Measurements from ENCODE around the gene SLC25A11.

Gene SLC25A11

GRCh38 chr17:4966844-4967538 is 27.1 kb upstream of the SLC25A11 start:
- DNase-seq (ENCODE audit: low read depth in 2 of 2) = peak; percentile 87 to 92

DNA sequence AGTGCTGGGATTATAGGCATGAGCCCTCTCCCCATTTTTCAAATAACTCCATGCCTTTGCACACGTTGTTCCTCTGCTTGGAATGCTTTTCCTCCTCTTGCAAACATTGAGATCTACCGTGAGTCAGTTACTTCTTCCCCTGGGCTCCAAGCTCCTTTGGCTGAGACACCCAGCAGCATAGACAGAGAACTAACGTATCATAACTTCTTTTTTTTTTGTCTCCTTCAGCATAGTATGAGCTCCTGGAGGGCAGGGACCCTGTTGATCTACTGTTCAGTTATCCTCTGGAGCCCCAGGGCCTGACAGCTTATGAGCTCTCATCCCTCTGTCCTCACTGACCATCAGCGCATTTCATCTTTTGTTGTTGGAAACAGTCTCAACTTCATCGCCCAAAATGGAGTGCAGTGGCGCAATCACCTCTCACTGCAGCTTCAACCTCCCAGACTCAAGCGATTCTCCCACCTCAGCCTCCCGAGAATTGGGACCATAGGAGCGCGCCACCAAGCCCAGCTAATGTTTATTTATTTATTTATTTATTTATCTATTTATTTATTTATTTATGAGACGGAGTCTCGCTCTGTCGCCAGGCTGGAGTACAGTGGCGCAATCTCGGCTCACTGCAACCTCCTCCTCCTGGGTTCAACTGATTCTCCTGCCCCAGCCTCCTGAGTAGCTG is 25.6 kb upstream of the SLC25A11 start:
- no peak for DNase-seq (ENCODE audit: low read depth in 2 of 2)

- no peak for DNase-seq (ENCODE audit: low read depth in 2 of 2)
These were observed 20.6 kb upstream of the SLC25A11 start for GRCh38 chr17:4960279-4960922.

GRCh38 chr17:4959261-4959965 is 19.6 kb upstream of the SLC25A11 start:
- DNase-seq (ENCODE audit: low read depth in 2 of 2) = no peak

DNA sequence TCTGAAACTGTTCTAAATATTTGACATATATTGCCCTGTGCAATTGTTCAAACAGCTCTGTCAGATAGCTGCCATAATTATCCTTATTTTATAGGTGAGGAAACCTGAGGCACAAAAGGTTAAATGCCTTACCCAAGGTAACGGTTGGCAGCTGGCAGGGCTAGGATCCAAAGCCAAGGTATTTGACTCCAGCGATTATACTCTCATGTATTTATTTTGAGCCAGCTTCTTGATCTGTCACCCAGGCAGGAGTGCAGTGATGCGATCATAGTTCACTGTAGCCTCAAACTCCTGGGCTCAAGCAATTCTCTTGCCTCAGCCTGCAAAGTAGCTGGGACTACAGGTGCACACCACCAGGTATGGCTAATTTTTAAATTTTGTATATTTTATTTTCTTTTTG is 18.3 kb upstream of the SLC25A11 start:
- no peak for DNase-seq (ENCODE audit: low read depth in 2 of 2)

GRCh38 chr17:4956493-4957061 is 16.7 kb upstream of the SLC25A11 start:
- DNase-seq (ENCODE audit: low read depth in 2 of 2) = no peak

DNA sequence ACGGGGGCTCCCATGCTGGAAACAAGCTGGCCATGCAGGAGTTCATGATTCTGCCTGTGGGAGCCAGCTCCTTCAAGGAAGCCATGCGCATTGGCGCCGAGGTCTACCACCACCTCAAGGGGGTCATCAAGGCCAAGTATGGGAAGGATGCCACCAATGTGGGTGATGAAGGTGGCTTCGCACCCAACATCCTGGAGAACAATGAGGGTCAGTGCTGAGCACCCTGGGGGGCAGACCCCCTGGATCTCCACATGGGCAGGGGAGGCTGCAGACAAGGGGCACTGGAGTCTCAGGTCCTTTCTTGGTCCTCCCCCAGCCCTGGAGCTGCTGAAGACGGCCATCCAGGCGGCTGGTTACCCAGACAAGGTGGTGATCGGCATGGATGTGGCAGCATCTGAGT is 15.2 kb upstream of the SLC25A11 start:
- DNase-seq (ENCODE audit: low read depth in 2 of 2) = no peak

DNA sequence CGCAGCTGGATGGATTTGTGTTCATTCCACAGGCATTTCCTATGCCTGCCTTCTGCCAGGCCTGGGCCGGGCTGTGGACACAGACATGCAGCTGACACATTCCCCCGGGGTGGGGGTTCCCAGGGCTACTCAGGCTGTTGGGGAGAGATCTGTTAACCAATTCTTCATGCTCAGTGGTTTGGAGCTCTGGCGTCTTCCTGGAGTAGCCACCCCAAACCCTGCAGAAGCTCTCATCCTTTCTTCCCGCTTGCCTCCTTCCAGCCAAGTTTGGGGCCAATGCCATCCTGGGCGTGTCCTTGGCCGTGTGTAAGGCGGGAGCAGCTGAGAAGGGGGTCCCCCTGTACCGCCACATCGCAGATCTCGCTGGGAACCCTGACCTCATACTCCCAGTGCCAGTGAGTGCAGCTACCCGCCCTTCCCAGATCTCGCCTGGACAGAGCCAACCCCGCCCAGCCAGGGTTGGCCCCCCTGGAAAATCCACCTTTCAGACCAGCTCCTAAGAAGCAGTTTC is 13.7 kb upstream of the SLC25A11 start:
- DNase-seq (ENCODE audit: low read depth in 2 of 2) = no peak

GRCh38 chr17:4951486-4951885 is 11.6 kb upstream of the SLC25A11 start:
- no peak for DNase-seq (ENCODE audit: low read depth in 2 of 2)

DNA sequence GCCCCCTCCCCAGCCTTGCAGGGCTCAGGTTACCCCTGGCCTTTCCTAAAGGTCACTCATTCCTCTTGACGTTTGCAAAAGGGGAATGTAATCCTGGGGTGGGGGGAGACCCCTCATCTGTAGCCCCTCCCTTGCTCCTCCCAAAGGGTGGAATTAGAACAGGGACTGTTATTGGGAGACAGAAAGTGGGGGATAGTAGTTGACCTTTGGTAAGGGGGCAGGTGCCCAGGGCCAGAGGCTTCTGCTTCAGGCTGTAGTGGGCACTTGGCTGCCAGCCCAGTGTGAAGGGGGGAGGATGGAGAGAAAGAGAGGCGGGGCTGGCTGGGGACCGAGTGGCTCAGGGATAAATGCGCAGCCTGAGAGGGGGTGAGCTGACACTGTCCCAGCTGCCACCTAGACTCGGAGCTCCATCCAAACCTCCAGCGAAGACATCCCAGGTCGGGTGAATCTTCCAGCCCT is 10.9 kb upstream of the SLC25A11 start, which contains the start of gene ENO3:
Gene ENO3 (plus strand): TSS at position 374 of the 459 bp plus-strand sequence. CDS start 711 bp downstream, outside the sequence.
- no peak for DNase-seq (ENCODE audit: low read depth in 2 of 2)

DNA sequence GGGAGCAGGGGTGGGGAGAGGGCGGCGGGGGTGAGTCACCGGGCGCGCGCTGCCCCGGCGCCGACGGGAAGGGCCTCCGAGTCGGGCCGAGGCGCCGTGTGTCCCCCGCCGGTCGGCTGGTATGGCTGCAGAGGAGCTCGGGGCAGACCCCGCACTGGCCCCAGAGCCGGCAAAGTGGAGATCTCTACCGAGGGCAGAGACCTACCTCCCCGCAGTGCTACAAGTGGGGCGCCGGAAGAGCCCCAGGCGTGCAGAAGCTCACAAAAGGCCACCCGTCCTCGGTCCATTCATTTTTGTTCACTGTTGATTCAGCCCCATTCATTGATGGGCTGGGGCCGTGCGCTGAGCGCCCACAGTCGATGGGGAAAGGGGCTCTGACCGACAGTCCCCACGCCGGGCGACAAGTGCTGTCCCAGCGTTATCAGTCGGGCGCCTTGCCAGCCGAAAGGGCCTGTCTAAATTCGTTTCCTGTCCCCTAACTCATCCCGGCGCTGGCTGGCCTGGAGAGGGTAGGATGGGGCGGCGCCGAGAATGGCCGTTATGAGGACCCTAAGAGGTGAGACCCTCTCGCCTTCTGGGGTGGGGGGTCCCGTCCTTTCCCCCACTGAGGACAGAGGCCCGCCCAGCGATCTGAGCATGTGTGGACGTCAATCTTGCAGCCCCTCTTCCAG is 10.4 kb upstream of the SLC25A11 start:
- DNase-seq (ENCODE audit: low read depth in 2 of 2) = no peak

DNA sequence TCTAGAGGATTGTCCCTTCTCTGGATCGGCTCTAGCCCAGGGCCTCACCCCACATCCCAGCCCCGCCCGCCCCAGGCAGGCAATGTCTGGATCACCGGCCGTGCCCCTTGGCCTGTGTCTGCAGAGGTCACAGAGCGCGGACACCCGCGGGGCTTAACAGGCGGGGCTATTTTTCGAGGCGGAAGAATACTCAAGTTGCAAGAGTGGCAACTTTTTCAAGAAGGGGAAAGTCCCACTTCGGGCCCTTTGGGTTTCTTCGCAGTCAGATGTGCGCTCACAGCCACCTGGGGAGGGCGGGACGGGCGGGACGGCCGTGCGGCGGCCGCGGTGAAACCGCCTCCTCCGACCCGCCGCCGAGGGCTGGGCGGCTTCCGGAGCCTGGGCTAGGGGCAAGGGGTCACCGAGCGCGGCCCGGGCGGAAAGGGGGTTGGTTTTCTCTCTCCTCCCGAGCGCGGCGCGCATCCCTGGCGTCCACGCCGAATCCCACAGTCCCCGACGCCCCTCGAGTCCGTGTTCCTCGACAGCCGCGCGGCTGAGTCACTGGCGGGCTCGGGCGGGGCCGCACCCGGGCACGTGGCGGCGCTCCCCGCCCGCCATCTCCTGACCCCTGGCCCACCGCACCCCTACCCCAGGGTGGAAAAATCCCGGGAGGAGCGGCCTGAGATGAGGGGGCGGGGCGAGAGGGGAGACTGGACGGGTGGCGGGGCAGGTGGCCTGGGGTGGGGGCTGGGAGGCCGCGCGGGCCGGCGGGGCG is 9.7 kb upstream of the SLC25A11 start:
- DNase-seq (ENCODE audit: low read depth in 2 of 2) = peak; percentile 64 to 67

DNA sequence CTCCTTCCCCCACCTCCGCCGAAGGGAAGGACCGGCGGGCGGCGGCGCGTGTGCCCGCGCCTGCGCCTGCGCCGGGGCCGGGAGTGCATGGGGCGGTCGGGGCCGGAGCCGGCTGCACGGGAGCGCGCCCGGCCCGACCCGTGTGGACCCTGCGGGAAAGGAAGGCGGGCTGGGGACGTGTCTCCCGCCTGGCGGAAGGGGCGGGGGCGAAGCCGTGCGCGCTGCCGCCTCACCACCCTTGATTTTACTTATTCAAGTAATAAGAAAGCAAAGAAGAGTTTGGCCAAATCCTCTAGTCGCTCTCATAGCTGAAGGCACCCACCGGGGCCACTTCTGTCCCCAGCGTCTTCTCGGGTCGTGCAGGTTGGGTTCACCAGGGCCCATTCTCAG is 9.1 kb upstream of the SLC25A11 start:
- peak in 1 of 2 donors; percentile 54 for DNase-seq (ENCODE audit: low read depth in 2 of 2)

DNA sequence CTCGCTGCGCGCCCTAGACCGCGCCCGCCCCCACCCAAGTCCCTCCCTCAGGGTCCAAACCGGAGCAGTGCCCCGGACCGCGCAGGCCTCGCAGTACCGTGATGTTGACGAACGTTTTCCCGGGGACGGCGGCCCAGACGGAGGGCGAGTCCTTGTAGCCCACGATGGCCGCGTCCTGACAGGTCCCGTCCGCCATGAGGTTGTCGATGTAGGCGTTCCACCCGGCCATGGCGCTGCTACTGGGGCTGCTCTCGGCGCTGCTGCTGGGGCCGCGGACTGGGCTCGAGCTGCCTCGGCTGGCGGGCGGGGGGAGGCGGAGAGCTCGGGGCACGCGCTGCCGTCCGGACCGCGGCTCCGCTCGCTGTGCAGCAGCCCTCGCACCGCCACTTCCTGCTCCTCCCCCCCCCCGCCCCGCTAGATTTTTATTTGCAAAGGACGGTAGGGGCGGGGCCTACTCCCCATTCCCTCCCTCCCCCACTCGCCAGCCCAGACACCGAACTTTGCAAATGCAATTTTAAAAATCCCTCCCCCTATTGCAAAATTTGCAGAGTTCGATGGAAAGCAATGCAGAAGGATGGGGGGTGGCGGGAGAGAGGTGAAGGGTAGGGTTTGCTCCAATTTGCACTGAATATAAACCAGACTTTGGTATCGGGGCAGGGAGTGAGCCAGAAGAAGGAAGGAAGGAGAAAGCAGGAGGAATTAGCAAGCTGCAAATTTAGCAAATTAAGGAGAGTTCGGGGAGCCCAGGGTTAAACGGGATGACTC is 8.5 kb upstream of the SLC25A11 start, which contains the start of gene PFN1:
Gene PFN1 (minus strand): TSS at position 365 of the 765 bp plus-strand sequence. CDS start 136 bp downstream, at position 229.
- DNase-seq (ENCODE audit: low read depth in 2 of 2) = peak; percentile 79

GRCh38 chr17:4947411-4948165 is 7.7 kb upstream of the SLC25A11 start:
- peak in 1 of 2 donors; percentile 50 for DNase-seq (ENCODE audit: low read depth in 2 of 2)

DNA sequence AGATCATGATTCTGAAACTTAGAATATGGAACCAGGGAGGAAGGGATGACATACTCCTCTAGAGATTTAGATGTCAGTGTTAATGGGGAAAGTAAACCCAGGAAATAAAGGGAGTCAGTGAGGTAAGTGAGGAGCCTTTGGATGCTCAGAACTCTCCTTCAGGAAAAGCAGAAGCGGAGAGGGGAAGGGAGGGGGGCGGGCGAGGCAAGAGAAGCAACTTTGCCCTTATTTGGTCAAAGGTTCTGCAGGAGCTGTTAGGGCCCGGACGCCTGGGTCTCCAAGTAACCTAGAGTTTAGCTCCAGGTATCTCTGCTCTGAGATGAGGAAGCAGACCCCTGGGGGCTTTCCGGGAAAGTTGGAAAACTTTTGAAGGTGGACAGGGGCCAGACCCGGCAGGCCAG is 7.2 kb upstream of the SLC25A11 start:
- DNase-seq (ENCODE audit: low read depth in 2 of 2) = no peak

- no peak for DNase-seq (ENCODE audit: low read depth in 2 of 2)
These were observed 6.6 kb upstream of the SLC25A11 start for GRCh38 chr17:4946312-4946976.

- no peak for DNase-seq (ENCODE audit: low read depth in 2 of 2)
These were observed 6.1 kb upstream of the SLC25A11 start for GRCh38 chr17:4945944-4946280.

Measured in stimulated activated CD8-positive, alpha-beta memory T cell treated with anti-CD3 and anti-CD28 coated beads, Interleukin-15, amount 100 ng/mL, for 4 hours (primary cell).